Measurements from ENCODE around the gene NAT16.

DNA sequence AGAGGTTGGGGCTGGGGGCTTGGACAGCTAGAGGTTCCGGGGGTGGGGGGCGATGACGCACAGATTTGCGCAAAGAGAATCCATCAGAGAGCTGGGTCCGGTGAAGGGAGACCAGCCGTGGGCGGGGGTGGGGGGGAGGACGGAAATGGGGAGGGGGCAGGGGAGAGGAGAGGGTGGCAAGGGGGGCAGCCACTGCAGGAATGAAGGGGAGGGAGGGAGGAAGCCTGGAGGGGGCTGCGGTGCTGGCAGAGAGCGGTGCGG is 13.5 kb downstream of the NAT16 start:
- TF ChIP-seq, protein P1, sequence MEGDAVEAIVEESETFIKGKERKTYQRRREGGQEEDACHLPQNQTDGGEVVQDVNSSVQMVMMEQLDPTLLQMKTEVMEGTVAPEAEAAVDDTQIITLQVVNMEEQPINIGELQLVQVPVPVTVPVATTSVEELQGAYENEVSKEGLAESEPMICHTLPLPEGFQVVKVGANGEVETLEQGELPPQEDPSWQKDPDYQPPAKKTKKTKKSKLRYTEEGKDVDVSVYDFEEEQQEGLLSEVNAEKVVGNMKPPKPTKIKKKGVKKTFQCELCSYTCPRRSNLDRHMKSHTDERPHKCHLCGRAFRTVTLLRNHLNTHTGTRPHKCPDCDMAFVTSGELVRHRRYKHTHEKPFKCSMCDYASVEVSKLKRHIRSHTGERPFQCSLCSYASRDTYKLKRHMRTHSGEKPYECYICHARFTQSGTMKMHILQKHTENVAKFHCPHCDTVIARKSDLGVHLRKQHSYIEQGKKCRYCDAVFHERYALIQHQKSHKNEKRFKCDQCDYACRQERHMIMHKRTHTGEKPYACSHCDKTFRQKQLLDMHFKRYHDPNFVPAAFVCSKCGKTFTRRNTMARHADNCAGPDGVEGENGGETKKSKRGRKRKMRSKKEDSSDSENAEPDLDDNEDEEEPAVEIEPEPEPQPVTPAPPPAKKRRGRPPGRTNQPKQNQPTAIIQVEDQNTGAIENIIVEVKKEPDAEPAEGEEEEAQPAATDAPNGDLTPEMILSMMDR (IDR thresholded peaks at IDR 0.05): no peak
- TF ChIP-seq POLR2A (IDR thresholded peaks at IDR 0.05): no peak
